Rectal smooth muscle tissue (tissue), 1 donor: Measurements from ENCODE around the gene FHL3.
"Not testable (repeated sequence)": the region's sequence is repeated elsewhere in the genome, so short reads cannot be mapped to it uniquely, and the experiment has no call there.

ENCODE experiments used
- H3K27ac ChIP-seq: one replicate; pipeline ENCODE4 v1.7.0; 2013; ENCODE audit warnings: low read depth, low read length, inconsistent platforms
- H3K27me3 ChIP-seq: one replicate; pipeline ENCODE4 v1.7.0; 2013; ENCODE audit warnings: low read length; ENCODE audit not compliant: control insufficient read depth, insufficient read depth
- H3K36me3 ChIP-seq: one replicate; pipeline ENCODE4 v1.7.0; 2013; ENCODE audit warnings: low read length; ENCODE audit not compliant: control insufficient read depth, insufficient read depth
- H3K4me1 ChIP-seq: one replicate; pipeline ENCODE4 v1.7.0; 2013; ENCODE audit warnings: low read length; ENCODE audit not compliant: control insufficient read depth, insufficient read depth
- H3K4me3 ChIP-seq: one replicate; pipeline ENCODE4 v1.7.0; 2013; ENCODE audit warnings: low read length
- H3K9ac ChIP-seq: one replicate; pipeline ENCODE4 v1.7.0; 2013; ENCODE audit warnings: low read length

The FHL3 gene

GRCh38 chr1:38044221-38045215 is 39.2 kb upstream of the FHL3 start:
- no peaks in the 10 kb centered on the region for H3K36me3 ChIP-seq
- peaks cover 2% of the 10 kb centered on the region for H3K4me1 ChIP-seq
- H3K27me3 ChIP-seq: peaks cover 38% of the 10 kb centered on the region
- H3K4me3 ChIP-seq: no peak overlapping the region
- H3K27ac ChIP-seq: no peak overlapping the region
- H3K9ac ChIP-seq: no peak overlapping the region

GRCh38 chr1:38043036-38043747 is 37.9 kb upstream of the FHL3 start:
- Histone ChIP-seq H3K4me1 (peaks cover 2% of the 10 kb centered on the region), H3K4me3 (no peak overlapping the region), H3K9ac (no peak overlapping the region), H3K27ac (no peak overlapping the region), H3K27me3 (peaks cover 39% of the 10 kb centered on the region), H3K36me3 (no peaks in the 10 kb centered on the region)

- Histone ChIP-seq H3K9ac (no peak overlapping the region), H3K27me3 (peaks cover 39% of the 10 kb centered on the region), H3K4me3 (no peak overlapping the region), H3K36me3 (no peaks in the 10 kb centered on the region), H3K4me1 (peaks cover 2% of the 10 kb centered on the region), H3K27ac (no peak overlapping the region)
Measured at GRCh38 chr1:38041936-38042834, 36.9 kb upstream of the FHL3 start.

DNA sequence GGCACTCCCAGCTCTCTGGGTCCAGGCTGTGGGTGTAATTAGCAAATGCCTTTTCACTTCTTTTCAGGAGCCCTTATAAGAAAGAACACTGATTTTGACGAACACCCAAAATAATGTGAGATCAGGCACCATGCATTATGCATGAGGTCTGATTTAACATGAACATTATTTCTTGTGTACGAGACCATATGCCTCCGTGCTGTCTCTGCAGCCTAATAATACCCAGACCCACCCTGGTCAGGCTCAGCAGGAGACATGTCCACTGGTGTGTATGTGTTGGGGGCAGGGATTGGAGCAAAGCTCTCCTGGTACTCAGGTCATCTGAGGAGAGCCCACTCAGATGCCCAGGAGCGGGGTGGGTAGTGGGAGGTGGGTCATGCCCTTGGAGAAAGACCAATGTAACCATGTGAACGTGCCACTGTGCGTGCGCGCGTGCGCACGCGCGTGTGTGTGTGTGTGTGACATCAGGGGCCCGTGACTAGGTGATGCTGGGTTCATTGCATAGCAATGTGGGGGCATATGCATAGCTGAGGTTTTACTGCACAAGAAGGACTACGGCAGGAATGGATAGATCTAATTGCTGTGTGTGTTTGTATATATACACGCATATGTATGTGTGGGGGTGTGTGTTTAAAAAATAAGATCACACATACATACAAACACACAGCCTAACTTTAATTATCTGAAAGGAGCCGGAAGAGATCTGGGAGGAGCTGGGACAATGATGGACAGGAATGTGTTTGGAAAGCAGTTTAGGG is 34.2 kb upstream of the FHL3 start:
- Histone ChIP-seq H3K9ac (no peak overlapping the region), H3K4me3 (no peak overlapping the region), H3K27ac (no peak overlapping the region), H3K4me1 (no peaks in the 10 kb centered on the region), H3K36me3 (no peaks in the 10 kb centered on the region), H3K27me3 (peaks cover 30% of the 10 kb centered on the region)

GRCh38 chr1:38038861-38039260 is 33.5 kb upstream of the FHL3 start:
- no peaks in the 10 kb centered on the region for H3K4me1 ChIP-seq
- no peak overlapping the region for H3K27ac ChIP-seq
- peaks cover 24% of the 10 kb centered on the region for H3K27me3 ChIP-seq
- H3K9ac ChIP-seq: no peak overlapping the region
- no peaks in the 10 kb centered on the region for H3K36me3 ChIP-seq
- no peak overlapping the region for H3K4me3 ChIP-seq

DNA sequence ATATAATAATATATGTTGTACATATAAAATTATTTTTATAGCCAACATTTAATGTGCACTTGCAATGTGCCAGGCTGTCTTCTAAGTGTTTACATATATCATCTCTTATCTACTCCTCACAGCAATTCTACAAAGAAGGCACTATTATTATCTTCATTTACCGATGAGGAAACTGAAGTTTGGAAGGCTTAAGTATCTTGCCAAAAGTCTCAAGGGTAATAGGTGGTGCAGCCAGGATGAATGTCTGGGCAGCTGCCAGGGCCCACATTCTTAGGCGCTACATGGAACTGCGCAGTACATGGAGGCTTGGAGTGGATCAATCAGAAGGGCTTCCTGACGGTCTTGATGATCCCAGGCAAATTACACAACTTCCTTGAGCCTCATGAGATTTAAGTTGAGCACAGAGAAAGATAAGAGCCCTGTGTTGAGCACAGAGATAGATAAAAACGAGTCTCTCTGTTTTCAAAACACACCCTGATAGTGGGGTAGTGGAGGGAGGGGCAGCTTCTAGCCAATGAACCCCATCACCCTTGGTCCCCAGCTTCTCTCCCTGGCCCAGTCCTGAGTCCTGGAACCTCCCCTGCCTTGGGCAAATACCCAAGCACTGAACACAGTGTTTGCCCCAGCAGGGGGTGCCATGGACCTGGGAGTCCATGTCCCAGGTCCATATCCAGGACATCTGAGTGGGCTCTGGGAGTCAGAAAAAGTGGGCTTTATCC is 32.1 kb upstream of the FHL3 start:
- H3K27me3 ChIP-seq: peaks cover 12% of the 10 kb centered on the region
- H3K36me3 ChIP-seq: no peaks in the 10 kb centered on the region
- no peak overlapping the region for H3K4me3 ChIP-seq
- H3K27ac ChIP-seq: no peak overlapping the region
- no peaks in the 10 kb centered on the region for H3K4me1 ChIP-seq
- H3K9ac ChIP-seq: no peak overlapping the region

DNA sequence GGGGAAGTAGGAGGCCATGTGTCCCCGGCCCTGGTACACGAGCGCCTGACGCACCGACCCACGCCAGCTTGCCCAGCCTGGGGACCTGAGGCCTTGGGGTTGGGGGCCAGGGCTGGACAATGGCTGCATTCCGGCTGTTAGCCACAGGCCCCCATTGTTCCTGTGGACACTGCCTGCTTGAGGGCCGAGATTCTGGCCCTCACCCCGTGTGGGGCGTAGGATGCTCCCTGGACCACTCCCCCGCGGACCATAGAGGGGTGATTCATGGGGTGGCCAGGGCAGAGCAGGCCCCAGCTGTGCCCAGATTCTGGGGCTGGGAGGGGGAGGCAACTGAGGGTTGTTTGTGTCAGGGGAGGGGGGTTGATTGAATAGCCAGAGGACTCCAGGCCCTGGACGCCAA is 29.6 kb upstream of the FHL3 start:
- Histone ChIP-seq H3K4me1 (peaks cover 4% of the 10 kb centered on the region), H3K9ac (no peak overlapping the region), H3K27ac (no peak overlapping the region), H3K4me3 (no peak overlapping the region), H3K27me3 (peaks cover 5% of the 10 kb centered on the region), H3K36me3 (no peaks in the 10 kb centered on the region)

- H3K36me3 ChIP-seq, H3K4me3 ChIP-seq, H3K27ac ChIP-seq, H3K27me3 ChIP-seq, H3K9ac ChIP-seq: not testable (repeated sequence)
- H3K4me1 ChIP-seq: peaks cover 12% of the 10 kb centered on the region
Measured at GRCh38 chr1:38032992-38033391, 27.7 kb upstream of the FHL3 start.

DNA sequence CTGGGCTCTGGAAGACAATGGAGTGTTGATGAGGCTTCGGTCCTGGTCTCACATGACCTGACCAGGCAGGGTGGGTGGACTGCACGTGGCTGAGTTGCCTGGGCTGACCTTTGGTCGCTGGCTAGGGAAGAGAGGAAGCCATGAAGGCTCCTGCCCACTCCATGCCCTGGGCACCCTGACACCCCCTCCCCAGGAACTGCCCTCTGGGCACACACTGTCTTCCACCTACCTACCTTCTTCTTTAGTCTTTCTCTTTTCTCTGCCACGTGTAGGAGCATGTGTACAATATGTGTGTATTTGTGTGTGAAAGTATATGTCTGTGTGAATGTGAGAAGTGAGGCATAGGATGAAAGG is 26.2 kb upstream of the FHL3 start:
- peaks cover 12% of the 10 kb centered on the region for H3K4me1 ChIP-seq
- H3K4me3 ChIP-seq: no peak overlapping the region
- no peaks in the 10 kb centered on the region for H3K36me3 ChIP-seq
- H3K9ac ChIP-seq: no peak overlapping the region
- no peak overlapping the region for H3K27ac ChIP-seq
- H3K27me3 ChIP-seq: no peaks in the 10 kb centered on the region

GRCh38 chr1:38030596-38031512 is 25.5 kb upstream of the FHL3 start:
- Histone ChIP-seq H3K36me3 (peaks cover 2% of the 10 kb centered on the region), H3K27me3 (no peaks in the 10 kb centered on the region), H3K4me3 (no peak overlapping the region), H3K9ac (no peak overlapping the region), H3K27ac (no peak overlapping the region), H3K4me1 (peaks cover 12% of the 10 kb centered on the region)
